Heart right ventricle (tissue), 16 donors: ENCODE results near the gene LMTK2. TPM values are rescaled to one million over a fixed set of nuclear protein-coding genes. Genes with fewer than 3 reads are reported as not detected.

Experiments
- ATAC-seq, 8 donors: fragments of 200-7000 bp; cut with Tn5 transposase; one replicate each; pipeline ENCODE4 v1.9.1; 2020; ENCODE audit warnings: mild to moderate bottlenecking in 8 of 8, moderate library complexity in 8 of 8, moderate number of reproducible peaks in 1 of 8
- DNase-seq, 2 donors: peaks; one replicate each; pipeline ENCODE4 v3.0.0-alpha.2; 2020
- H3K27ac ChIP-seq, 10 donors: fragments of 200-600 bp; sonication (generic) in 2 of 10; one replicate each; pipeline versions ENCODE4 v1.5.0 to v1.8.0; 2020 to 2022; ENCODE audit warnings: mild to moderate bottlenecking in 3 of 10
- H3K27me3 ChIP-seq, 7 donors: fragments of 200-600 bp; one replicate each; pipeline ENCODE4 v1.8.0; 2021 to 2022; ENCODE audit warnings: mild to moderate bottlenecking in 2 of 7
- H3K36me3 ChIP-seq, 9 donors: fragments of 200-600 bp; sonication (generic) in 1 of 9; one replicate each; pipeline versions ENCODE4 v1.5.0 to v1.8.0; 2020 to 2022; ENCODE audit warnings: mild to moderate bottlenecking in 2 of 9
- H3K4me1 ChIP-seq, 9 donors: fragments of 200-600 bp; sonication (generic) in 1 of 9; one replicate each; pipeline versions ENCODE4 v1.5.0 to v1.8.0; 2020 to 2022; ENCODE audit warnings: mild to moderate bottlenecking in 4 of 9
- H3K4me3 ChIP-seq, 10 donors: fragments of 200-600 bp; sonication (generic) in 2 of 10; one replicate each; pipeline versions ENCODE4 v1.5.0 to v1.8.0; 2020 to 2022; ENCODE audit warnings: mild to moderate bottlenecking in 7 of 10, moderate library complexity in 2 of 10
- H3K9me3 ChIP-seq, 11 donors: fragments of 200-600 bp in 10 of 11; sonication (generic) in 2 of 11; one replicate each; pipeline versions ENCODE4 v1.5.0 to v1.8.0; 2013 to 2022; ENCODE audit warnings: mild to moderate bottlenecking in 2 of 11, control low read depth in 1 of 11, moderate library complexity in 1 of 11
- CTCF ChIP-seq, 9 donors: fragments of 200-600 bp; sonication (generic) in 2 of 9; IDR thresholded peaks; one replicate each; pipeline versions ENCODE4 v1.5.0 to v1.8.0; 2021 to 2022; ENCODE audit warnings: antibody characterized with exemption in 9 of 9, mild to moderate bottlenecking in 5 of 9, moderate library complexity in 1 of 9
- WGBS, 2 donors: extraction: QIAGEN DNeasy Blood & Tissue Kit; methylation state at CpG; one replicate each; pipeline ENCODE4 v1.1.7; 2013; ENCODE audit warnings: inconsistent platforms in 1 of 2; 5-methylcytosine and 5-hydroxymethylcytosine counted together
- intact Hi-C, 10 donors: fragments of 100-400 bp; cut with DNase I; formaldehyde crosslinking; loops; one replicate each; pipeline versions ENCODE4 v1.11.1 to v1.14.2; 2022
- polyA plus RNA-seq, 2 donors: library from polyadenylated mRNA; stranded (reverse); fragments of 200-250 nt; gene quantifications; one replicate each; pipeline ENCODE4 v1.2.3, GENCODE V29; 2013
- total RNA-seq, 10 donors: library from RNA; stranded (reverse); fragmentation: NEBNext Ultra II Directional in 3 of 10; extraction: Animal tissue kit (Norgen Biotek cat#: 25700) in 3 of 10; gene quantifications; one replicate each; pipeline versions ENCODE4 v1.2.1 to v1.2.4, GENCODE V29; 2021 to 2023
- donor health status: Arrhythmogenic right ventricular cardiomyopathy.
- donor health status: ischemic (EF 13 %, LVEDD 7.1; RV severe dilation, severe dysfunction).
- donor health status: healthy with polysubstance abuse.
- donor health status: DM: no; HTN: yes; CAD: no.
- donor health status: DM: no; HTN: no; CAD: no.
- donor health status: ischemic (EF 25% LVEDD 6.9; RV normal size, moderate dysfunction).
- donor health status: ischemic (EF 25% LVEDD 5.7; RV mildly dilated, moderate dysfunction).
- donor health status: healthy.
- donor health status: DM: yes; HTN: yes; CAD: no.
- donor health status: Ischemic cardiomyopathy.
- donor health status: ischemic (EF 35%, LVEDD 5.7; RV mildly dilated, moderate dysfunction).
- donor health status: nonischemic (EF 11% LVEDD 7.7; RV severe dilation, severe dysfunction).
- donor health status: DM: yes; HTN: yes; CAD: no.
- donor health status: PGD.
- donor health status: ischemic (EF 29% LVEDD 5.4; RV normal size, mild dysfunction).
- donor health status: nonischemic (EF 23%, LVEDD 6.1; RV moderate dilation, normal function).

The LMTK2 gene
- total and polyA plus RNA-seq, 12 donors = 2.9 to 50.2 (median 27.0) TPM

DNA sequence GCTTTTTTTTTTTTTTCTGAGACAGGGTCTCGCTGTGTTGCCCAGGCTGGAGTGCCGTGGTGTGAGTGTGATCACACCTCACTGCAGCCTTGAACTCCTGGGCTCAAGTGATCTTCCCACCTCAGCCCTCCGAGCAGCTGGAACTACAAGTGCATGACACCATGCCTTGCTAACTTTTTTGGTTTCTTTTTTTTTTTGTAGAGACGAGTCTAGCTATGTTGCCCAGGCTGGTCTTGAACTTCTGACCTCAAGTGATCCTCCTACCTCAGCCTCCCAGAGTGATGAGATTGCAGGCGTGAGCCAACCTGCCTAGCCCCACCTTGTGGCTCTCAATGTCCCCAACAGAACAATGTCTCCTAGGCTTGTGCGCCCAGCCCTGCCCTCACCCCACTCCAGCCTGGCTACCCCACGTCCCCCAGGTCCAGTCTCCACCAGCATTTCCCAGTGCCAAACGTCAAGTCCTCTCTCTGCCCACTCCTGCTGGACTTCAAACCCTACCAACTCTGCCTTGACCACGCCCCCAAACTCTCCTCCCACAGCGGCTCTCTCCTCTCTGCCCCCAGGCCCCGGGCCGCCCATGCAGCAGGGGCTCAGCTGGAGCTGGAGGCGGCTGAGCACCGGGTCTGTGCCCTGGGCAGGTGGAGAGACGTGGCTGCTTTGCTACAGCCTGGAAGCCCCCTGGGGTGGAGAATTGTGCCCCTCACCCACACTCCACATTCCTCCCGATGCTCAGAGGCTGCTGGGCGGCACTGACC is 123.5 kb downstream of the LMTK2 start:
- intact Hi-C loops = loop anchor here in 1 of 10 donors (10.0 kb wide), 1 partner anchor 205 kb away; no protein-coding TSS in a partner anchor
- DNase-seq (no peak), ATAC-seq (no peak)
- no peak for TF ChIP-seq CTCF (IDR thresholded peaks at IDR 0.05)
- 88 to 91% methylated on average over 17 of the region's 17 CpGs for WGBS, 2 donors
- Histone ChIP-seq H3K4me1 (no peaks in the 10 kb centered on the region), H3K4me3 (no peak overlapping the region), H3K27me3 (no peaks in the 10 kb centered on the region), H3K27ac (no peak overlapping the region), H3K36me3 (peaks cover 0 to 94% (median 29%) of the 10 kb centered on the region in 9 donors), H3K9me3 (no peaks in the 10 kb centered on the region)

- Histone ChIP-seq H3K9me3 (no peaks in the 10 kb centered on the region), H3K27me3 (no peaks in the 10 kb centered on the region), H3K36me3 (peaks cover 0 to 94% (median 25%) of the 10 kb centered on the region in 9 donors), H3K4me1 (no peaks in the 10 kb centered on the region), H3K4me3 (no peak overlapping the region), H3K27ac (no peak overlapping the region)
- DNase-seq = no peak
- ATAC-seq = no peak
- no peak for TF ChIP-seq CTCF (IDR thresholded peaks at IDR 0.05)
- intact Hi-C loops = loop anchor here in 1 of 10 donors (10.0 kb wide), 1 partner anchor 206 kb away; no protein-coding TSS in a partner anchor
- 97% methylated on average over 30 of the region's 30 CpGs for WGBS, 2 donors
Measured at GRCh38 chr7:98230746-98231471, 124.2 kb downstream of the LMTK2 start.

DNA sequence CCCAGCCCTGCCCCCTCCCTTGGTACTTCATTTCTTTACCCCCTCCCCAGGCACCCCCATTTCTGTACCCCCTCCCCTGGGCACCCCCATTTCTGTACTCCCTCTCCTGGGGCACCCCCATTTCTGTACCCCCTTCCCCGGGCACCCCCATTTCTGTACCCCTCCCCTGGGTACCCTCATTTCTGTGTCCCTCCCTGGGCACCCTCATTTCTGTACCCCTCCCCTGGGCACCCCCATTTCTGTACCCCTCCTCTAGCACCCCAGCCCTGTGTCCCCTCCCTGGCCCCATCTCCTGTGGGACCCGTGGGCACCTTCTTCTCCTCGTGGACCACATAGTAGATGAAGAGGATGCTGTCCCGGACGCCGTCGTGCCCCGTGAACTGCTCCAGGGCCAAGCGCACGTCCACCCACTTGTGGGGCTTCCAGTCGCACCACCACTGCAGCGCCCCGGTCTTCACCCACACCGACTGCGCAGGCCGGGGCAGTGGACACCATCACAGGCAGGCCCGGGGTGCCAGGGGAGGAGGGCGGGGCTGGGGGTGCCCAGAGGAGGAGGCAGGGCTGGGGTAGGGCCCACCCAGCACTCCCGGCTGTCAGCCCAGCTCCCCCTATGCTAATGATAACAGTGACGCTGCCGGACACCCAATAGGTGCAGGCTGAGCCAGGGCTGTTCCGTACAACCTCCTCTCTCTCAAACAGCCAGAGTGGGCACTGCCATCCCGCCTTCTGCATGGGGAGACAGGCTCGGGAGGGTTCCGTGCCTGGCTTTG is 125.0 kb downstream of the LMTK2 start:
- peaks cover 0 to 94% (median 17%) of the 10 kb centered on the region in 9 donors for H3K36me3 ChIP-seq
- intact Hi-C loops = loop anchor here in 1 of 10 donors (10.0 kb wide), 1 partner anchor 207 kb away; no protein-coding TSS in a partner anchor
- no peak overlapping the region for H3K4me3 ChIP-seq
- H3K27ac ChIP-seq = no peak overlapping the region
- DNase-seq = no peak
- H3K9me3 ChIP-seq = no peaks in the 10 kb centered on the region
- WGBS, 2 donors = 92 to 97% methylated on average over 25 of the region's 25 CpGs
- no peaks in the 10 kb centered on the region for H3K4me1 ChIP-seq
- no peaks in the 10 kb centered on the region for H3K27me3 ChIP-seq
- no peak for ATAC-seq
- no peak for TF ChIP-seq CTCF (IDR thresholded peaks at IDR 0.05)

GRCh38 chr7:98232263-98232585 is 125.6 kb downstream of the LMTK2 start:
- intact Hi-C loops = loop anchor here in 1 of 10 donors (10.0 kb wide), 1 partner anchor 207 kb away; no protein-coding TSS in a partner anchor
- DNase-seq = no peak
- H3K27me3 ChIP-seq = no peaks in the 10 kb centered on the region
- 94 to 95% methylated on average over 8 of the region's 8 CpGs for WGBS, 2 donors
- no peaks in the 10 kb centered on the region for H3K4me1 ChIP-seq
- no peak overlapping the region for H3K27ac ChIP-seq
- H3K9me3 ChIP-seq = no peaks in the 10 kb centered on the region
- ATAC-seq = no peak
- no peak for TF ChIP-seq CTCF (IDR thresholded peaks at IDR 0.05)
- H3K4me3 ChIP-seq = no peak overlapping the region
- H3K36me3 ChIP-seq = peaks cover 0 to 94% (median 16%) of the 10 kb centered on the region in 9 donors
